ENCODE results near the gene OTUB1. TPM values are rescaled to one million over a fixed set of nuclear protein-coding genes. Genes with fewer than 3 reads are reported as not detected.

Gene OTUB1
- total RNA-seq, 1 experiment from 2014 or later = 123 TPM

GRCh38 chr11:64001484-64002420, 15.5 kb downstream of the OTUB1 start:
- in situ Hi-C loops (cut with HindIII; ENCODE audit: low sequenced_read_pairs) = loop anchor here (10.0 kb wide), 2 partner anchors 133 to 163 kb away; partner anchors contain the start of gene MACROD1
- DNase-seq (ENCODE audit: low spot score) = no peak

- in situ Hi-C loops (cut with HindIII; ENCODE audit: low sequenced_read_pairs) = loop anchor here (10.0 kb wide), 2 partner anchors 131 to 161 kb away; partner anchors contain the start of gene MACROD1
- no peak for DNase-seq (ENCODE audit: low spot score)
Measured at GRCh38 chr11:64003807-64004589, 17.8 kb downstream of the OTUB1 start.

- in situ Hi-C loops (cut with HindIII; ENCODE audit: low sequenced_read_pairs) = loop anchor here (10.0 kb wide), 2 partner anchors 130 to 160 kb away; partner anchors contain the start of gene MACROD1
- DNase-seq (ENCODE audit: low spot score) = no peak
Measured at GRCh38 chr11:64004590-64004984, 18.3 kb downstream of the OTUB1 start.

GRCh38 chr11:64005691-64006090, 19.5 kb downstream of the OTUB1 start:
- in situ Hi-C loops (cut with HindIII; ENCODE audit: low sequenced_read_pairs) = loop anchor here (10.0 kb wide), 2 partner anchors 129 to 159 kb away; partner anchors contain the start of gene MACROD1
- no peak for DNase-seq (ENCODE audit: low spot score)

GRCh38 chr11:64006398-64006797, 20.2 kb downstream of the OTUB1 start:
- in situ Hi-C loops (cut with HindIII; ENCODE audit: low sequenced_read_pairs) = loop anchor here (10.0 kb wide), 2 partner anchors 128 to 158 kb away; partner anchors contain the start of gene MACROD1
- no peak for DNase-seq (ENCODE audit: low spot score)

- in situ Hi-C loops (cut with HindIII; ENCODE audit: low sequenced_read_pairs) = loop anchor here (10.0 kb wide), 2 partner anchors 128 to 158 kb away; partner anchors contain the start of gene MACROD1
Measured at GRCh38 chr11:64007160-64007628, 21.0 kb downstream of the OTUB1 start.

GRCh38 chr11:64007629-64008282, 21.5 kb downstream of the OTUB1 start:
- peak; percentile 60 for DNase-seq (ENCODE audit: low spot score)

More at GRCh38 chr11:64007160-64007628, 21.0 kb downstream of the OTUB1 start:
- DNase-seq (ENCODE audit: low spot score) = peak; percentile 29

GRCh38 chr11:64008283-64008913, 22.2 kb downstream of the OTUB1 start:
- no peak for DNase-seq (ENCODE audit: low spot score)
- in situ Hi-C loops (cut with HindIII; ENCODE audit: low sequenced_read_pairs) = loop anchor here (10.0 kb wide), 2 partner anchors 126 to 156 kb away; partner anchors contain the start of gene MACROD1

More at GRCh38 chr11:64007629-64008282, 21.5 kb downstream of the OTUB1 start:
- in situ Hi-C loops (cut with HindIII; ENCODE audit: low sequenced_read_pairs) = loop anchor here (10.0 kb wide), 2 partner anchors 127 to 157 kb away; partner anchors contain the start of gene MACROD1

GRCh38 chr11:64008914-64009633, 22.8 kb downstream of the OTUB1 start:
- in situ Hi-C loops (cut with HindIII; ENCODE audit: low sequenced_read_pairs) = loop anchor here (10.0 kb wide), 2 partner anchors 126 to 156 kb away; partner anchors contain the start of gene MACROD1
- no peak for DNase-seq (ENCODE audit: low spot score)

GRCh38 chr11:64009710-64010109, 23.5 kb downstream of the OTUB1 start:
- no peak for DNase-seq (ENCODE audit: low spot score)
- in situ Hi-C loops (cut with HindIII; ENCODE audit: low sequenced_read_pairs) = loop anchor here (10.0 kb wide), 2 partner anchors 125 to 155 kb away; partner anchors contain the start of gene MACROD1

- in situ Hi-C loops (cut with HindIII; ENCODE audit: low sequenced_read_pairs) = no loop called here
- DNase-seq (ENCODE audit: low spot score) = no peak
Measured at GRCh38 chr11:64010783-64011182, 24.5 kb downstream of the OTUB1 start.

- in situ Hi-C loops (cut with HindIII; ENCODE audit: low sequenced_read_pairs) = no loop called here
Measured at GRCh38 chr11:64011371-64011770, 25.1 kb downstream of the OTUB1 start.

GRCh38 chr11:64013141-64013896, 27.1 kb downstream of the OTUB1 start:
- in situ Hi-C loops (cut with HindIII; ENCODE audit: low sequenced_read_pairs) = no loop called here
- no peak for DNase-seq (ENCODE audit: low spot score)

More at GRCh38 chr11:64011371-64011770, 25.1 kb downstream of the OTUB1 start:
- DNase-seq (ENCODE audit: low spot score) = no peak

GRCh38 chr11:64014356-64014755, 28.1 kb downstream of the OTUB1 start:
- DNase-seq (ENCODE audit: low spot score) = no peak
- in situ Hi-C loops (cut with HindIII; ENCODE audit: low sequenced_read_pairs) = no loop called here

GRCh38 chr11:64015510-64015909, 29.3 kb downstream of the OTUB1 start:
- DNase-seq (ENCODE audit: low spot score) = no peak
- in situ Hi-C loops (cut with HindIII; ENCODE audit: low sequenced_read_pairs) = no loop called here

GRCh38 chr11:64015935-64016845, 30.0 kb downstream of the OTUB1 start:
- in situ Hi-C loops (cut with HindIII; ENCODE audit: low sequenced_read_pairs) = no loop called here
- DNase-seq (ENCODE audit: low spot score) = no peak
